Stimulated activated naive CD4-positive, alpha-beta T cell (primary cell): ENCODE data around the gene LRRC49.
"Not testable (repeated sequence)": the region's sequence is repeated elsewhere in the genome, so short reads cannot be mapped to it uniquely, and the experiment has no call there.

ENCODE experiments used
- DNase-seq, 6 experiments: peaks; one replicate each; lab custom pipeline; 2025; lab: John Stamatoyannopoulos, UW

The LRRC49 gene

DNA sequence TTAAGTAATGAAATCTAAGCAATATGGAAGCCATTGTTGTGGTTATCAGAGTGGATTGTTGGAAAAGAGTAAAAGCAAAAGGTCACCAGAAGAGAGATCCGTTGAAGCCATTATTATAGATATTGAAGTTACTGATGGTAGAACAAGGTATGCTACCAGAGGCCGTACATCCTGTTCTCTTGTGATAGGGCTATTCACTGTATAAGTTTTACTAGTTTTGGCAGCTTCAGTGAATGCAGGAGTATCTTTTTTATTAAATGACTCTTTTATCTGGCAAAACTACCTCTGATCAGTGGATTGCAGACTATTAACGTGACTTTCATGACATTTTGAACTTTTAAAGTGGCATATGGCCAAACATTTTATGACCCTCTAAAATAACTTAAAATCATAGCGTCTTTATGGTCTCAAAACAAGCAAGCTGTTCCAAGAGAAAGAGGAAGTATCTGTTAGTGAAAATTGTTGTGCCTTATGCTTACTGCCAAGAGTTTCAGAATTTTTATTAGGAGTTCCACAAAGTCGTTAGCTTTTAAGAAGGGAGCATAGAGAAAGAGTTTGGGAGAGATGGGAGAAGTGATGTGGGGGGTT lies 102.9 kb downstream of the LRRC49 start:
- no peak for DNase-seq

- DNase-seq, result no peak
These were observed 105.7 kb downstream of the LRRC49 start for GRCh38 chr15:70998319-70998718.

- DNase-seq, result no peak
These were observed 109.7 kb downstream of the LRRC49 start for GRCh38 chr15:71002316-71002715.

GRCh38 chr15:71003319-71003718 lies 110.7 kb downstream of the LRRC49 start:
- DNase-seq, result no peak

- not testable (repeated sequence) for DNase-seq
These were observed 111.9 kb downstream of the LRRC49 start for GRCh38 chr15:71004506-71004905.

- DNase-seq, result no peak
These were observed 113.3 kb downstream of the LRRC49 start for GRCh38 chr15:71005895-71006294.

- no peak for DNase-seq
These were observed 115.7 kb downstream of the LRRC49 start for GRCh38 chr15:71008250-71008870.

GRCh38 chr15:71010472-71010871 lies 117.8 kb downstream of the LRRC49 start:
- DNase-seq, result no peak

GRCh38 chr15:71010997-71011396 lies 118.4 kb downstream of the LRRC49 start:
- no peak for DNase-seq

- DNase-seq, result no peak
These were observed 119.0 kb downstream of the LRRC49 start for GRCh38 chr15:71011503-71012155.

GRCh38 chr15:71013446-71013845 lies 120.8 kb downstream of the LRRC49 start:
- no peak for DNase-seq

GRCh38 chr15:71015342-71015741 lies 122.7 kb downstream of the LRRC49 start:
- DNase-seq, result no peak

GRCh38 chr15:71031232-71031631 lies 138.6 kb downstream of the LRRC49 start:
- DNase-seq, result not testable (repeated sequence)

GRCh38 chr15:71035478-71035877 lies 142.9 kb downstream of the LRRC49 start:
- not testable (repeated sequence) for DNase-seq

GRCh38 chr15:71042356-71042922 lies 149.8 kb downstream of the LRRC49 start:
- DNase-seq, result no peak

DNA sequence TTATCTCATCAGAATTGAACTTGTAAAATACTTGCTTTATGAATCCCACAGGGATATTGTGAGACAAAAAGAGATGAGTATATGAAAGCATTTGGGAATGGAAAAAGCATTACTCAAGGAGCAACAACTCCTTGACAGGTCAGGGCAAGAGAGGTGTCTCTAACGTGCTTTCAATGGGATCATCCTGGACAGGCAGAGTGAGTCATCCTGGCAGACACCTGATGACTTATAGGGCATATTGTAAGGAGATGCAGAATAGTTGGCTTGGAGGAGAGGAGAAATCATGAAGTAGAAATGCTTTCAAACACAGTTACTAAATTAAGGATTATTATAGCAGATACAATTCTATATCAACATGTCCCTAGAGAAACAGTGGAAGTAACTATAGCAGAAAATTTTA lies 150.7 kb downstream of the LRRC49 start:
- DNase-seq, result no peak

- DNase-seq, result no peak
These were observed 151.4 kb downstream of the LRRC49 start for GRCh38 chr15:71044006-71044405.

DNA sequence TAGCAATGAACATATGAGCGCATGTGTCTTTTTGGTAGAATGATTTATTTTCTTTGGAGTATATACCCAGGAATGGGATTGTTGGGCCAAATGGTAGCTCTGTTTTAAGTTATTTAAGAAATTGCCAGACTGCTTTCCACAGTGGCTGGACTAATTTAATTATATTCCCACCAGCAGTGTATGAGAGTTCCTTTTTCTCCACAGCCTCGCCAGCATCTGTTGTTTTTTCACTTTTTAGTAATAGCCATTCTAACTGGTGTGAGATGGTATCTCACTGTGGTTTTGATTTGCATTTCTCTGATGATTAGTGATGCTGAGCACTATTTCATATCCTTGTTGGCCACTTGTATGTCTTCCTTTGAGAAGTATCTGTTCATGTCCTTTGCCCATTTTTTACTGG lies 153.5 kb downstream of the LRRC49 start:
- not testable (repeated sequence) for DNase-seq

DNA sequence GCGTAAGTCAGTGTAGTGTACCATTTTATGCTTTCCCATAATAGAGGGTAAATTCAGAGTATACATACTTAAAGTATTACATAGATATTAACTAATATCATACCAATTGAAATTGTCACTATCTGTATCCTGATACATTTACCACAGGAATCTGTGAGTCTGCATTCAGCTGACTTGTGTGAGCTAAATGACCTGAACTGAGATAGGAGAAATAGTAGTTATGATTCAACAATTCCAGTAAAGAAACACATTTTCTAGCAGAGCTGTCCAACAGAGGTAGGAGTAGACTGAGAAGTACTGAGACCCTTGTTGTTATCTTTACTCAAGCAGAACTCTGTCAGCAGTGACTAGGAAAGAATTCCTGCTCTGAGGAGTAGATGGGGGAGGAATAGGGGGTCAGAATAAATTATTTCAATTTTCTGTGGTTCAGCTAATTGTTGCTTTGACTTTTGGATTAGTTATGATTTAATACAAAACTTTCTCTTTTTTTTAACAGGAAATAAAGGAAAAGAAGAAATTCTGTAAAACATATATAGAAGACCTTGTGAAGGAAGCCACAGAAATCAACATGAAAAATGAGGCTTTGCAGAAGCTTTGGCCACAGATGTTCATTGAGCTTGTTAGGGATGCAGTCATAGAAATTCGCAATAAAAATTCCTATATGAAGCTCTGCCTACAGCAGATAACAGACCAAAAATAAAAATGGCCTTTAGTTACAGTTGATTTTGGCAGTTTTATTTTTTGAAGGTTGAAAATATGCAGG lies 156.5 kb downstream of the LRRC49 start:
- DNase-seq, result no peak

GRCh38 chr15:71049706-71050422 lies 157.2 kb downstream of the LRRC49 start:
- DNase-seq, result no peak

GRCh38 chr15:71050461-71050860 lies 157.8 kb downstream of the LRRC49 start:
- DNase-seq, result no peak

GRCh38 chr15:71051539-71051938 lies 158.9 kb downstream of the LRRC49 start:
- DNase-seq, result no peak
